SK-N-SH treated with all-trans-retinoic acid at 6 μM for 48 hours (cell line): ENCODE measurements around the gene KIF2C.

Source experiments
- ARNTL ChIP-seq: fragments of 450-650 bp; formaldehyde crosslinking; IDR thresholded peaks from 2 replicates; pipeline ENCODE4 v1.5.0; 2020; ENCODE audit warnings: low read depth, mild to moderate bottlenecking, moderate library complexity, borderline replicate concordance
- BACH2 ChIP-seq: fragments of 250-450 bp; sonication (Bioruptor Pico); IDR thresholded peaks from 2 replicates; pipeline ENCODE4 v1.9.0; 2021; ENCODE audit warnings: mild to moderate bottlenecking, borderline replicate concordance
- ISL1 ChIP-seq: fragments of 250-450 bp; sonication (Bioruptor Pico); IDR thresholded peaks from 2 replicates; pipeline ENCODE4 v2.1.2; 2022; ENCODE audit warnings: mild to moderate bottlenecking, moderate library complexity
- OSR1 ChIP-seq: fragments of 250-450 bp; sonication (Bioruptor Pico); IDR thresholded peaks from 2 replicates; pipeline ENCODE4 v1.8.0; 2022; ENCODE audit warnings: moderate library complexity, mild to moderate bottlenecking, inconsistent platforms
- ZFP3 ChIP-seq: fragments of 250-450 bp; sonication (Bioruptor Pico); IDR thresholded peaks from 2 replicates; pipeline ENCODE4 v1.5.0; 2020; ENCODE audit warnings: mild to moderate bottlenecking, moderate library complexity
- TF ChIP-seq, protein P1 (sequence below): fragments of 250-450 bp; sonication (Bioruptor Pico); IDR thresholded peaks from 2 replicates; pipeline ENCODE4 v1.5.1; 2021; ENCODE audit warnings: mild to moderate bottlenecking, moderate library complexity

GRCh38 chr1:44777969-44778635 is 38.5 kb downstream of the KIF2C start:
- TF ChIP-seq, protein P1, sequence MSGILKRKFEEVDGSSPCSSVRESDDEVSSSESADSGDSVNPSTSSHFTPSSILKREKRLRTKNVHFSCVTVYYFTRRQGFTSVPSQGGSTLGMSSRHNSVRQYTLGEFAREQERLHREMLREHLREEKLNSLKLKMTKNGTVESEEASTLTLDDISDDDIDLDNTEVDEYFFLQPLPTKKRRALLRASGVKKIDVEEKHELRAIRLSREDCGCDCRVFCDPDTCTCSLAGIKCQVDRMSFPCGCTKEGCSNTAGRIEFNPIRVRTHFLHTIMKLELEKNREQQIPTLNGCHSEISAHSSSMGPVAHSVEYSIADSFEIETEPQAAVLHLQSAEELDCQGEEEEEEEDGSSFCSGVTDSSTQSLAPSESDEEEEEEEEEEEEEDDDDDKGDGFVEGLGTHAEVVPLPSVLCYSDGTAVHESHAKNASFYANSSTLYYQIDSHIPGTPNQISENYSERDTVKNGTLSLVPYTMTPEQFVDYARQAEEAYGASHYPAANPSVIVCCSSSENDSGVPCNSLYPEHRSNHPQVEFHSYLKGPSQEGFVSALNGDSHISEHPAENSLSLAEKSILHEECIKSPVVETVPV: no peak
- TF ChIP-seq ISL1 (no peak), OSR1 (no peak), ZFP3 (no peak), BACH2 (CRISPR knock-in tag) (no peak), ARNTL (CRISPR knock-in tag) (no peak)
